Spleen (tissue), 7 donors: Measurements from ENCODE around the gene SYNJ2.

Source experiments
- CTCF ChIP-seq, 11 experiments: fragments of 200-600 bp in 7 of 11; fragments of 450-650 bp in 4 of 11; sonication (generic) in 4 of 11; IDR thresholded peaks in 8 of 11; conservative IDR thresholded peaks in 3 of 11; 1 replicate in 7 of 11; 2 replicates in 4 of 11; pipeline versions ENCODE4 v1.4.0 to v1.8.0; 2016 to 2021; ENCODE audit warnings: antibody characterized with exemption in 11 of 11, inconsistent platforms in 4 of 11, mild to moderate bottlenecking in 1 of 11
- POLR2A ChIP-seq, 3 donors: fragments of 450-650 bp; IDR thresholded peaks; one replicate each; pipeline ENCODE4 v1.5.1; 2017; ENCODE audit warnings: antibody characterized with exemption in 3 of 3, mild to moderate bottlenecking in 1 of 3
- donor health status: DM: no; HTN: no; CAD: no; lungs with moderate emphysema.
- donor health status: DM: no; HTN: no; CAD: no.
- donor health status: DM: no; HTN: no; CAD: no.

- TF ChIP-seq CTCF (IDR thresholded peaks at IDR 0.05 in 8 of 11, conservative IDR thresholded peaks at IDR 0.05 in 3 of 11) (no peak), POLR2A (IDR thresholded peaks at IDR 0.05) (no peak)
These were observed 30.4 kb downstream of the SYNJ2 start for GRCh38 chr6:158011980-158012566.
